Fibroblast of the aortic adventitia (primary cell): Measurements from ENCODE around the gene CEACAM21. TPM values are rescaled to one million over a fixed set of nuclear protein-coding genes. Genes with fewer than 3 reads are reported as not detected.

Experiments
- DNase-seq: peaks from one replicate; pipeline ENCODE4 v3.0.0-alpha.2; 2010; ENCODE audit warnings: low read depth
- H3K4me3 ChIP-seq: 2 replicates; pipeline ENCODE4 v1.5.1; 2011; ENCODE audit warnings: low read depth, mild to moderate bottlenecking, control low read depth, low read length, moderate library complexity
- total RNA-seq: library from RNA; depleted of rRNA; stranded (reverse); fragments of >200 nt; gene quantifications from 2 replicates; pipeline ENCODE4 v1.2.3, GENCODE V29; 2012; ENCODE audit warnings: low replicate concordance
- TF ChIP-seq, protein P1 (sequence below): IDR thresholded peaks from 2 replicates; pipeline ENCODE4 v1.5.1; 2011; ENCODE audit warnings: mild to moderate bottlenecking, low read length, control low read depth, inconsistent platforms; ENCODE audit not compliant: insufficient read depth

Gene CEACAM21
- total RNA-seq, 1 donor, result not detected

DNA sequence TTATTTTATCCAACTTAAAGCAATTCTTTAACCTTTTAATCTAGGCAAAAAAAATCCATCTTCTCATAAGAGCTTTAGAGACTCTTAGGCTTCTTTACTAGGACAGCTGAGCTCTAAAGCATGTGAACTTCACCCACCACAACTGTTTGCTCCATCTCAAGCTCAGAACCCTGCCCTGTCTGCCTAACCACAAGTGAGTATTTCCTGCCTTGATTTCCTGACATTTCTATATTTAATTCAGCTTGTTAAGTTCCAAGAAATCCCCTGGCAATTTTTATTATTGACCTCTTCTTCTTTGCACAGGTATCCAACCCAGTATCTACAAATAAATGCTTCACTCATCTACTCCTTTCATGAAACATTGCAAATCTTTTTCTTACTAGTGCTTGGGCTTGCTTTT lies 21.1 kb upstream of the CEACAM21 start:
- H3K4me3 ChIP-seq, result no peak overlapping the region
- DNase-seq, result no peak
- TF ChIP-seq, protein P1, sequence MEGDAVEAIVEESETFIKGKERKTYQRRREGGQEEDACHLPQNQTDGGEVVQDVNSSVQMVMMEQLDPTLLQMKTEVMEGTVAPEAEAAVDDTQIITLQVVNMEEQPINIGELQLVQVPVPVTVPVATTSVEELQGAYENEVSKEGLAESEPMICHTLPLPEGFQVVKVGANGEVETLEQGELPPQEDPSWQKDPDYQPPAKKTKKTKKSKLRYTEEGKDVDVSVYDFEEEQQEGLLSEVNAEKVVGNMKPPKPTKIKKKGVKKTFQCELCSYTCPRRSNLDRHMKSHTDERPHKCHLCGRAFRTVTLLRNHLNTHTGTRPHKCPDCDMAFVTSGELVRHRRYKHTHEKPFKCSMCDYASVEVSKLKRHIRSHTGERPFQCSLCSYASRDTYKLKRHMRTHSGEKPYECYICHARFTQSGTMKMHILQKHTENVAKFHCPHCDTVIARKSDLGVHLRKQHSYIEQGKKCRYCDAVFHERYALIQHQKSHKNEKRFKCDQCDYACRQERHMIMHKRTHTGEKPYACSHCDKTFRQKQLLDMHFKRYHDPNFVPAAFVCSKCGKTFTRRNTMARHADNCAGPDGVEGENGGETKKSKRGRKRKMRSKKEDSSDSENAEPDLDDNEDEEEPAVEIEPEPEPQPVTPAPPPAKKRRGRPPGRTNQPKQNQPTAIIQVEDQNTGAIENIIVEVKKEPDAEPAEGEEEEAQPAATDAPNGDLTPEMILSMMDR, result no peak

GRCh38 chr19:41555748-41556147 lies 20.2 kb upstream of the CEACAM21 start:
- no peak for DNase-seq
- H3K4me3 ChIP-seq, result no peak overlapping the region
- TF ChIP-seq, protein P1, result no peak

- DNase-seq, result no peak
- no peak overlapping the region for H3K4me3 ChIP-seq
- TF ChIP-seq, protein P1, result no peak
Observed at GRCh38 chr19:41563854-41564514, 12.0 kb upstream of the CEACAM21 start.

DNA sequence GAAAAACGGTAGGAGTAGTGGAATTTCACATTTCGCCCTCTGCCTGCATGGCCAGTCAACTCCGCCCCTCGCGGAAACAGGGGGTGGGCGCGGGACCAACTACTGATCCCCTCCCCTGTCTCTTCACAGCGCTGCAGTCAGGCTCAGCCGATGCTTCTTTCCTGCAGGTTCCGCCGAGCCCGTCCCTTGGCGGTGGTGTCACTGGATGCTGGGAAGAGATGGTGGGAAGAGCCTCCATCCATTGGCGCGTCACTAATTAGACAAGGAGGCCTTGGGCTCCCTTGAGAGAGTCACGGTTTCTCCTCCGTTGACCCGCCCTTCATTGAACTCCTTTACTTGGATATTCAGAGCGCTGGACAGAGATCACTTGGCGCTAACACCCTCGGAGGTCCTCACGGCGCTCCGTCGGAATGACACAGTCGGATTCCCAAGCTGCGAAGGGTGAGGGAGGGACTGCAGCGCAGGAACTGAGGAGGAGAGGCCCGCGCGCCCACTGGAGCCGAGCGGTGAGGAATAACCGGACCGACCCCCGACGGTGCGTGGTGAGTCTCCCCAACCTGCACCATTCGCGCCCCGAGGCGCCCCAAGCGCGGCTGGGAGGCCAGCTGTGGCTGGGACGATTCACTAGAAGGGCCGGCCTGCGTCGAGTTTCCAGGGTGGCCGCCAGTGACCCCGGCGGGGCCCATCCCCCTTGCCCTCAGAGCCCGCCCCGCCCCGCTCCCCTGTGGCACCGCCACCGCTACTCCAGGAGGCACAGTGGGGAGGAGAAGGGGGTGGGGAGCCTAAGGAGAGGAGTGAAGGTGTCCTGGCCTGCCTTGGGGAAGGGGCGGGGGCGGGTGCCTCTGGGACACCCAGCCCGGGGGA lies 11.2 kb upstream of the CEACAM21 start:
- TF ChIP-seq, protein P1, result no peak
- no peak overlapping the region for H3K4me3 ChIP-seq
- no peak for DNase-seq

DNA sequence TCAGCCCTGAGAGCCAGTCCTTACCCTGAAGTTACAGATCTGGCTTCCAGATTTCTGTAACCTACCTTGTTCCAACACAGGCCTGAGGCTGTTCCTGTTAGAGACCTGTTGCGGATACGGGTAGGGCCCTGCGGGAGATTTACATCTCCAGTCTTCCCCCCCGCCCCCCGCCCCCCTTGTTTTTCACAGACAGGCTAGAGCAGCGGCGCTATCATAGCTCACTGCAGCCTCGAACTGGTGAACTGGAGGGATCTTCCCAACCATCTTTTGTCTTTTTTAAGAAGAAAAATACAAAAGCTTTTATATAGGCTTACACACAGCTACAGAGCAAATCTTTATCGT lies 10.6 kb upstream of the CEACAM21 start:
- TF ChIP-seq, protein P1, result no peak
- DNase-seq, result no peak
- H3K4me3 ChIP-seq, result no peak overlapping the region

DNA sequence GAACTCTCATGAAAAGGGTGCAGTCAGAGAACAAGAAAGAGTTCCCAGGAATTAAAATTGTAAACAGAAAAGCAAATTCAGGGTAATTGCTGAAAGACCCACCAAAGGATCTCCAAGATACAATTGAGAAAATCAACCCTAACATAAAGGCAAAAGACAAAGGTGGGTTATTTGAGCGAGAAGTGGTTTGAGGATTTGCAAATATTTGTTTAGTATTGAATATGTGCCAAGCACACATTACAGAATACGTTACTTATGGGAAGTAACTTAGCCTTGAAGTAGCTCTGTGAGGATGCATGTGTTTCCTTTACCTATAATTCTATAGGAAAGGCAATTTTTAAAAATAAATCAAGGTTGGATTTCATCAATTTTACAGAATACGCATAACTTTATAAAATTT lies 10.0 kb upstream of the CEACAM21 start:
- H3K4me3 ChIP-seq, result no peak overlapping the region
- TF ChIP-seq, protein P1, result no peak
- DNase-seq, result no peak
